ENCODE results near the gene PRM3.
"Not testable (repeated sequence)": the region's sequence is repeated elsewhere in the genome, so short reads cannot be mapped to it uniquely, and the experiment has no call there.

The PRM3 gene

GRCh38 chr16:11303405-11304138 is 30.1 kb upstream of the PRM3 start:
- peak; percentile 85 for DNase-seq

- DNase-seq = peak; percentile 90
Observed at GRCh38 chr16:11302977-11303376, 29.5 kb upstream of the PRM3 start.

DNA sequence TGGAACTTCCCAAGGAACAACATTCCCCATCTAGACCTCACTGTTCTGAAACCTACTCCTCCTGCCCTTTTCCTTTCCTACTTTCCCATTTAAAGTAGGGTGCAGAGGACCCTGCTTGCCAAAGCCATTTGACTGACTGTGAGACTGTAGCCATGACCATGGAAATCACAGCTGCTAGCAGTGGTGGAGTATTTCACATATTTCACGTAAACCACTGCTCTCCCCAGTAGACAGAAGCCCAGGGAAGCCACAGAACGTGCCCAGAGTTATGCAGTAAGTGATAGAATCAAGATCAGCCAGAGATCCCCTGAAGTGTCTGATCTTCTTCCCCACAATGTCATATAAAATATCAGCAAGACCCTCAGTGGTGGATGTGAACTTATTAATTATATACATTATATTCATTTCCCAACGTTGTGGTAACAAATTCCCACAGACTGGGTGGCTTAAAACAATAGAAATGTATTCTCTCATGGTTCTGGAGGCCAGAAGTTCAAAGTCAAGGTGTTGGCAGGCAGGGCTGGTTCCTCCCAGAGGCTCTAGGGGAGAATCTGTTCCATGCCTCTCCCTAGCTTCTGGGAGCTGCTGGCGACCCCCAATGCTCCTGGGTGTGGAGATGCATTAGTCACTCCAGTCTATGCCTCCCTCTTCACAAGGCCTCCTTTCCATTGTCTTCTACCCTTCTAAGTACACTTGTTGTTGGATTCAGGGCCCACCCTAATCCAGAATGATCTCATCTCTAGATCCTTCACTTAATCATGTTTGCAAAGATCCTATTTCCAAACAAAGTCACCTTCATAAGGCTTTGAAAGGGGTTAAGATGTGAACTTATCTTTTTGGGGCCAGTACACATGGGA is 28.4 kb upstream of the PRM3 start:
- no peak for DNase-seq

DNA sequence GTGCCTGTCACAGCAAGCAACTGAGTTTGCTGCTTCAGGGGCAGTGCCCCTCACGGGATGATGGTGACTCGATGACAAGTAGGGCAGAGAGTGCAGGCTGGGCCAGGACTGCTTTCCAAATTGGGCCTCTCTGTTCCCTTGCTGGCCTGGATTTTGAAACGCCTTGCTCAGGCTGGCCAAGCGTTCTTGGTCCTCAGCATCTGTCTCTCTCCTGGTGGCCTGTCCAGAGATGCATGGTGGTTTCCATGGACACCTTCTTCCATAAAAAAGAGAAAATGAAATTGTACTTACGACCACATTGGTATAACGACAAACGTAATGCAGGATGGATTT is 27.1 kb upstream of the PRM3 start:
- DNase-seq = no peak

DNA sequence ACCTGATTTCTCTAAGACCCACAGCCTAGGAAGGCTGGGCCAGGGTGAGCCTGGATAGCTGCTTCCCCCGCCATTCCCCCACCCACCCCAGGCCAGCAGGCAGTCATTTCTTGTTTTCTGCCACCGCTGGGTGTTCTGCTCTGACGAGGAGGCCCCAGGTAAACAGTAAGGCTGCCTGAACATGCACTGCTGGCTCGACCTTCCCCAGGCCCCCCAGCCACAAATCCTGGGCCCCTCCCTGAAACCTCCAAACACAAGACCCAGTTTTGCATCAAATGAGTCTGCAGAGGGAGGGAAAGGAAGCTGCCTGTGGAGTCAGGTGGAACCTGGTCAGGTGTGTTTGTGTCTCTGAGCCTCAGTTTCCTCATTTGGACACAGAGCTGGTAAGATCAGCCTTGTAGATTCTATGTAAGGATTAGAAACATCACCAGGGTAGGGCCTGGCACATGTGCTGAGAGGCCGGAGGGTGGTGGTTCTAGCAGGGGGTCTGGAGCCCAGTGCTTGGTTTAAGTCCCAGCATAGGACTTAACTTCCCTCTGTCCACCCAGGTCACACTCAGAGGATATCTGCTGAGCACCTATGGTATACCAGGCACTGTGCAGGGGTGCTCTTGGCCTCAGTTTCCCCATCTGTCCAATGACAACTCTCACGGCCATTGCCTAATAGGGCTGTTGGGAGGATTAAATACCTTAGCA is 26.6 kb upstream of the PRM3 start:
- DNase-seq = no peak

GRCh38 chr16:11298950-11299547 is 25.6 kb upstream of the PRM3 start:
- DNase-seq = not testable (repeated sequence)

GRCh38 chr16:11298143-11298900 is 24.9 kb upstream of the PRM3 start:
- no peak for DNase-seq

GRCh38 chr16:11297492-11298142 is 24.2 kb upstream of the PRM3 start:
- DNase-seq = peak; percentile 72

GRCh38 chr16:11296706-11297491 is 23.5 kb upstream of the PRM3 start:
- no peak for DNase-seq

DNA sequence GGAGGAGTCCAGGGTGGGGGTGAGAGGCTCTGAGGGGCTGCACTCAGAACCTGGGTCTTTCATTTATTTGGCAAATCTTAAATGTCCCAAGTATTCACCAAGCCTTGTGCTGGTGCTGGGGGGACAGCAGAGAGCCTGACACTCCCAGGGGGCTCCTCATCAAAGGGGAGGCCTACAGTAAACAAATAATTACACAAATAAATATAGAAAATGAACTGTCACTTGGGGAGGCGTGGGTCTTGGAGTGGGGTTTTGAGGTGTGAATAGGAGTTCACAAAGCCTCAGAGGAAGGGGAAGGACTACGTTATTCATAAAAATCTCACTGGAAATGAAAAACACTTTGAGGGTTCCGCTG is 22.9 kb upstream of the PRM3 start:
- DNase-seq = no peak

DNA sequence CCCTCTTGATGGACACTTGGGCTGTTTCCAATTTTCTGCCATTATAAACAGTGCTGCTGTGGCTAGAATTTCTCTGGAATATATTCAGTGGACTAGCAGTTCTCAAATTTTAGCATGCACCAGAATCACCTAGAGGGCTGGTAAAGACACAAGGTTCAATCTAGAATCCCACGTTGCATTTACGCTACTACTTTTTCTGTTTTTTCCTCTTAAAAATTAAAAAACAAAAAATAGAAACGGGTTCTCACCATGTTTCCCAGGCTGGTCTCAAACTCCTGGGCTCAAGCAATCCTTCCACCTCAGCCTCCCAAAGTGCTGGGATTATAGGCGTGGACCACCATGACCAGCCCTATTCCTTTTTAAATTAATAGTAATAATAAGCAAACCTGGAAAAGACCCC is 22.2 kb upstream of the PRM3 start:
- no peak for DNase-seq

GRCh38 chr16:11292076-11292748 is 18.8 kb upstream of the PRM3 start:
- DNase-seq = no peak

GRCh38 chr16:11291091-11291703 is 17.8 kb upstream of the PRM3 start:
- no peak for DNase-seq

- DNase-seq = no peak
Observed at GRCh38 chr16:11290102-11290893, 16.9 kb upstream of the PRM3 start.

DNA sequence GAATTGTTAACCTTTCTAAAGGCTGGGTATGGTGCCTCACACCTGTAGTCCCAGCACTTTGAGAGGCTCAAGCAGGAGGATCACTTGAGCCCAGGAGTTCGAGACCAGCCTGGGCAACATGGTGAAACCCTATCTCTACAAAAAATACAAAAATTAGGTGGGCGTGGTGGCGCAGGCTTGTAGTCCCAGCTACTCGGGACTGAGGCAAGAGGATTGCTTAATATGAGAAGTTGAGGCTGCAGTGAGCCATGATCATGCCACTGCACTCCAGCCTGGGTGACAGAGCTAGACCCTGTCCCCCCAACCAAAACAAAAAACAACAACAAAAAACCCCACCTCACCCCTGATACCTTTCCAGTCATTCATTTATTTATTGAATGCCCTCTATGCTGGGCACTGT is 16.3 kb upstream of the PRM3 start:
- DNase-seq = not testable (repeated sequence)

- no peak for DNase-seq
Observed at GRCh38 chr16:11289202-11289601, 15.8 kb upstream of the PRM3 start.

GRCh38 chr16:11285842-11286241 is 12.4 kb upstream of the PRM3 start:
- no peak for DNase-seq

GRCh38 chr16:11283820-11284248 is 10.4 kb upstream of the PRM3 start:
- DNase-seq = no peak

Data from NCI-H1105 treated with DMSO at 0.1 percent for 48 hours (cell line).